WTC11 (cell line): ENCODE measurements around the gene LRRC10B.

ENCODE experiments used
- ETV6 ChIP-seq: sonication (generic); formaldehyde crosslinking; IDR thresholded peaks from 2 replicates; pipeline ENCODE4 v1.8.1; 2022; ENCODE audit warnings: mild to moderate bottlenecking, missing genetic modification reagents
- TP53 ChIP-seq: sonication (generic); formaldehyde crosslinking; IDR thresholded peaks from 2 replicates; pipeline ENCODE4 v1.8.1; 2023; ENCODE audit warnings: mild to moderate bottlenecking, missing genetic modification reagents
- TF ChIP-seq, protein P1 (sequence below): fragments of 200-600 bp; IDR thresholded peaks from 2 replicates; pipeline ENCODE4 v1.8.0; 2022; ENCODE audit warnings: antibody characterized with exemption

DNA sequence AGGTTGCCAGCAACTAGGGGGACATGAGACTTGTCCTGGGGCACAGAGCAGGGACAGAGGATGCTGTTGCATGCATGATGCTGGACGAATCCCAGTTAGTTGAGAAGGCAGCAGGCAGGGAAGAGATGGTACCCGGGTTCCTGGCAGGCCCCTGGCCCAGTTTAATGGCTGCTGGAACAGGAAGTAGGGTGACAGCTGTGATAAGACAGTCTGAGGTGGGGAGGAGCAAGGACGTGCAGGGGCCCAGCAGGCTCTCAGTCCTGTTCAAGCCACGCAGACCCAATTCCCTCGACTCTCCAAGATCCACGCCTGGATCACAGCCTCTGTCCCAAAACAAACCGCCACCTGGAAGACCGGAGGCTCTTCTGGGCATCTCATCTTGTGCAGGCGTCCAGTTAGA lies 32.0 kb downstream of the LRRC10B start:
- TF ChIP-seq, protein P1, sequence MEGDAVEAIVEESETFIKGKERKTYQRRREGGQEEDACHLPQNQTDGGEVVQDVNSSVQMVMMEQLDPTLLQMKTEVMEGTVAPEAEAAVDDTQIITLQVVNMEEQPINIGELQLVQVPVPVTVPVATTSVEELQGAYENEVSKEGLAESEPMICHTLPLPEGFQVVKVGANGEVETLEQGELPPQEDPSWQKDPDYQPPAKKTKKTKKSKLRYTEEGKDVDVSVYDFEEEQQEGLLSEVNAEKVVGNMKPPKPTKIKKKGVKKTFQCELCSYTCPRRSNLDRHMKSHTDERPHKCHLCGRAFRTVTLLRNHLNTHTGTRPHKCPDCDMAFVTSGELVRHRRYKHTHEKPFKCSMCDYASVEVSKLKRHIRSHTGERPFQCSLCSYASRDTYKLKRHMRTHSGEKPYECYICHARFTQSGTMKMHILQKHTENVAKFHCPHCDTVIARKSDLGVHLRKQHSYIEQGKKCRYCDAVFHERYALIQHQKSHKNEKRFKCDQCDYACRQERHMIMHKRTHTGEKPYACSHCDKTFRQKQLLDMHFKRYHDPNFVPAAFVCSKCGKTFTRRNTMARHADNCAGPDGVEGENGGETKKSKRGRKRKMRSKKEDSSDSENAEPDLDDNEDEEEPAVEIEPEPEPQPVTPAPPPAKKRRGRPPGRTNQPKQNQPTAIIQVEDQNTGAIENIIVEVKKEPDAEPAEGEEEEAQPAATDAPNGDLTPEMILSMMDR = no peak
- TF ChIP-seq TP53 (CRISPR knock-in tag) (no peak), ETV6 (CRISPR knock-in tag) (no peak)
